ENCODE data around the gene DDX21. TPM values are rescaled to one million over a fixed set of nuclear protein-coding genes. Genes with fewer than 3 reads are reported as not detected.
"Not testable (repeated sequence)": the region's sequence is repeated elsewhere in the genome, so short reads cannot be mapped to it uniquely, and the experiment has no call there.

DDX21 gene
- total RNA-seq, 1 experiment from 2014 or later: 121 TPM

- Histone ChIP-seq H3K27me3 (ENCODE audit: control insufficient read depth, insufficient read depth, low read length) (no peaks in the 10 kb centered on the region), H3K36me3 (replicated peaks; ENCODE audit: control insufficient read depth, insufficient read depth, low read length) (peaks cover 33% of the 10 kb centered on the region), H3K4me3 (ENCODE audit: insufficient read depth, low read depth, low read length) (no peak overlapping the region)
- no peak for DNase-seq
Measured at GRCh38 chr10:68959695-68960527, 3.9 kb downstream of the DDX21 start.

- Histone ChIP-seq H3K27me3 (ENCODE audit: control insufficient read depth, insufficient read depth, low read length) (no peaks in the 10 kb centered on the region), H3K36me3 (replicated peaks; ENCODE audit: control insufficient read depth, insufficient read depth, low read length) (peaks cover 54% of the 10 kb centered on the region), H3K4me3 (ENCODE audit: insufficient read depth, low read depth, low read length) (no peak overlapping the region)
- no peak for DNase-seq
Measured at GRCh38 chr10:68963151-68963550, 7.2 kb downstream of the DDX21 start.

GRCh38 chr10:68973975-68974374, 18.0 kb downstream of the DDX21 start:
- Histone ChIP-seq H3K27me3 (ENCODE audit: control insufficient read depth, insufficient read depth, low read length) (no peaks in the 10 kb centered on the region), H3K4me3 (ENCODE audit: insufficient read depth, low read depth, low read length) (no peak overlapping the region), H3K36me3 (replicated peaks; ENCODE audit: control insufficient read depth, insufficient read depth, low read length) (peaks cover 60% of the 10 kb centered on the region)
- no peak for DNase-seq

GRCh38 chr10:68975936-68976473, 20.0 kb downstream of the DDX21 start:
- peaks cover 47% of the 10 kb centered on the region for H3K36me3 ChIP-seq (replicated peaks; ENCODE audit: control insufficient read depth, insufficient read depth, low read length)
- not testable (repeated sequence) for H3K4me3 ChIP-seq (ENCODE audit: insufficient read depth, low read depth, low read length); H3K27me3 ChIP-seq (ENCODE audit: control insufficient read depth, insufficient read depth, low read length); DNase-seq

GRCh38 chr10:68979738-68980137, 23.8 kb downstream of the DDX21 start:
- not testable (repeated sequence) for H3K27me3 ChIP-seq (ENCODE audit: control insufficient read depth, insufficient read depth, low read length); DNase-seq; H3K4me3 ChIP-seq (ENCODE audit: insufficient read depth, low read depth, low read length)
- peaks cover 42% of the 10 kb centered on the region for H3K36me3 ChIP-seq (replicated peaks; ENCODE audit: control insufficient read depth, insufficient read depth, low read length)

- no peak for DNase-seq
- H3K36me3 ChIP-seq (replicated peaks; ENCODE audit: control insufficient read depth, insufficient read depth, low read length): peaks cover 40% of the 10 kb centered on the region
- no peaks in the 10 kb centered on the region for H3K27me3 ChIP-seq (ENCODE audit: control insufficient read depth, insufficient read depth, low read length)
- no peak overlapping the region for H3K4me3 ChIP-seq (ENCODE audit: insufficient read depth, low read depth, low read length)
Measured at GRCh38 chr10:68981074-68981473, 25.1 kb downstream of the DDX21 start.

GRCh38 chr10:68982389-68982788, 26.4 kb downstream of the DDX21 start:
- no peak for DNase-seq
- H3K4me3 ChIP-seq (ENCODE audit: insufficient read depth, low read depth, low read length): no peak overlapping the region
- peaks cover 35% of the 10 kb centered on the region for H3K36me3 ChIP-seq (replicated peaks; ENCODE audit: control insufficient read depth, insufficient read depth, low read length)
- H3K27me3 ChIP-seq (ENCODE audit: control insufficient read depth, insufficient read depth, low read length): no peaks in the 10 kb centered on the region

GRCh38 chr10:68987611-68988010, 31.6 kb downstream of the DDX21 start:
- DNase-seq: no peak
- H3K4me3 ChIP-seq (ENCODE audit: insufficient read depth, low read depth, low read length): no peak overlapping the region
- H3K36me3 ChIP-seq (replicated peaks; ENCODE audit: control insufficient read depth, insufficient read depth, low read length): peaks cover 14% of the 10 kb centered on the region
- no peaks in the 10 kb centered on the region for H3K27me3 ChIP-seq (ENCODE audit: control insufficient read depth, insufficient read depth, low read length)

GRCh38 chr10:68988530-68989316, 32.8 kb downstream of the DDX21 start, which contains the start of gene KIFBP:
Gene KIFBP, plus strand, starts transcription at chr10:68988803. Its CDS starts 30 bp downstream, at chr10:68988833.
- H3K27me3 ChIP-seq (ENCODE audit: control insufficient read depth, insufficient read depth, low read length): no peaks in the 10 kb centered on the region
- peak; percentile 93 for DNase-seq
- H3K4me3 ChIP-seq (ENCODE audit: insufficient read depth, low read depth, low read length): peak within 1 kb of the TSS; percentile 99
- peaks cover 5% of the 10 kb centered on the region for H3K36me3 ChIP-seq (replicated peaks; ENCODE audit: control insufficient read depth, insufficient read depth, low read length)

GRCh38 chr10:68989317-68989990, 33.5 kb downstream of the DDX21 start:
- Histone ChIP-seq H3K4me3 (ENCODE audit: insufficient read depth, low read depth, low read length) (peak overlapping the region; percentile 99), H3K36me3 (replicated peaks; ENCODE audit: control insufficient read depth, insufficient read depth, low read length) (peaks cover 2% of the 10 kb centered on the region), H3K27me3 (ENCODE audit: control insufficient read depth, insufficient read depth, low read length) (no peaks in the 10 kb centered on the region)
- DNase-seq: no peak

GRCh38 chr10:68992636-68993440, 36.9 kb downstream of the DDX21 start:
- Histone ChIP-seq H3K36me3 (replicated peaks; ENCODE audit: control insufficient read depth, insufficient read depth, low read length) (no peaks in the 10 kb centered on the region), H3K4me3 (ENCODE audit: insufficient read depth, low read depth, low read length) (no peak overlapping the region), H3K27me3 (ENCODE audit: control insufficient read depth, insufficient read depth, low read length) (no peaks in the 10 kb centered on the region)
- DNase-seq: no peak

- H3K36me3 ChIP-seq (replicated peaks; ENCODE audit: control insufficient read depth, insufficient read depth, low read length): peaks cover 2% of the 10 kb centered on the region; the same call in 1 of the 2 replicates
- DNase-seq: no peak
- H3K27me3 ChIP-seq (ENCODE audit: control insufficient read depth, insufficient read depth, low read length): no peaks in the 10 kb centered on the region
- no peak overlapping the region for H3K4me3 ChIP-seq (ENCODE audit: insufficient read depth, low read depth, low read length)
Measured at GRCh38 chr10:68997211-68997610, 41.2 kb downstream of the DDX21 start.

- DNase-seq: peak; percentile 21
- Histone ChIP-seq H3K27me3 (ENCODE audit: control insufficient read depth, insufficient read depth, low read length) (no peaks in the 10 kb centered on the region), H3K36me3 (replicated peaks; ENCODE audit: control insufficient read depth, insufficient read depth, low read length) (peaks cover 8% of the 10 kb centered on the region), H3K4me3 (ENCODE audit: insufficient read depth, low read depth, low read length) (no peak overlapping the region)
Measured at GRCh38 chr10:69004821-69005220, 48.9 kb downstream of the DDX21 start.
